ENCODE results near the gene RFX2.

DNA sequence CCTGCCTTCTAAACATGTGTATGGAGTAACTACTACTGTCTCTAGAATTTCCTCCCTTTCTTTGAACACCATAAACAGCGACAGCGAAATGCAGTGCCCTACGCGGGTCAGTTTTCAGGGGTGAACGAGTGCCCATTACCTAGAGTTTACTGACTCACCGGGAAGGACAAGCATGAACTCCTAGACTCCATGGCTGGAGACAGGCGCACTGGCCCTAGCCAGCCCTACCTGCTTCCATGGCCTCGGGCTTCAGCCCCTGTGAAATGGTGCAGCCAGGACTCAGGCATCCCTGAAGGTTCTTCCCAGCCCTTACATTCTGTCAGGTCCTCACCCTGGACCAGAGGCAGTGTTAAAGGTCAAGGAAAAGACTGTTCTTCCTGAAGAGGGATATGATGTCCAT lies 140.8 kb downstream of the RFX2 start:
- TF ChIP-seq CTCF (IDR thresholded peaks at IDR 0.05) (no peak), SMAD4 (CRISPR knock-in tag; IDR thresholded peaks at IDR 0.05) (no peak), CBFB (CRISPR knock-in tag; IDR thresholded peaks at IDR 0.05; ENCODE audit: low read depth) (no peak), TEAD4 (CRISPR knock-in tag; IDR thresholded peaks at IDR 0.05) (no peak), ZNF317 (CRISPR knock-in tag; IDR thresholded peaks at IDR 0.05; ENCODE audit: borderline replicate concordance, low read depth) (no peak)

Data from WTC11 (cell line).